G401 (cell line): ENCODE measurements around the gene CDH23. TPM values are rescaled to one million over a fixed set of nuclear protein-coding genes. Genes with fewer than 3 reads are reported as not detected.

Source experiments
- DNase-seq: peaks from one replicate; pipeline ENCODE4 v3.0.0-alpha.2; 2015; ENCODE audit warnings: low spot score
- in situ Hi-C: cut with HindIII; loops from 2 replicates; pipeline ENCODE4 v1.10.0; 2016; ENCODE audit warnings: low sequenced_read_pairs, mixed read lengths
- total RNA-seq: library from RNA; depleted of rRNA; stranded (reverse); fragments of >200 nt; shearing (Covaris generic); gene quantifications from 2 replicates; pipeline ENCODE4 v1.2.3, GENCODE V29; 2014

CDH23 gene
- total RNA-seq, 1 experiment from 2014 or later: 5.9 TPM

- in situ Hi-C loops: no loop called here
- DNase-seq: no peak
These were observed 296.0 kb downstream of the CDH23 start for GRCh38 chr10:71692598-71693306.

- no peak for DNase-seq
- in situ Hi-C loops: no loop called here
These were observed 296.7 kb downstream of the CDH23 start for GRCh38 chr10:71693377-71693776.

GRCh38 chr10:71694039-71694501 lies 297.4 kb downstream of the CDH23 start:
- in situ Hi-C loops: no loop called here
- no peak for DNase-seq

GRCh38 chr10:71694567-71694968 lies 297.8 kb downstream of the CDH23 start:
- in situ Hi-C loops: no loop called here
- no peak for DNase-seq

GRCh38 chr10:71695502-71696476 lies 299.1 kb downstream of the CDH23 start:
- no peak for DNase-seq
- in situ Hi-C loops: no loop called here

- in situ Hi-C loops: no loop called here
- DNase-seq: peak; percentile 48
These were observed 300.1 kb downstream of the CDH23 start for GRCh38 chr10:71696628-71697326.

- in situ Hi-C loops: no loop called here
- no peak for DNase-seq
These were observed 301.4 kb downstream of the CDH23 start for GRCh38 chr10:71697938-71698709.

GRCh38 chr10:71698737-71699136 lies 302.0 kb downstream of the CDH23 start:
- no peak for DNase-seq
- in situ Hi-C loops: no loop called here

- in situ Hi-C loops: no loop called here
- DNase-seq: no peak
These were observed 304.1 kb downstream of the CDH23 start for GRCh38 chr10:71700731-71701368.

GRCh38 chr10:71701496-71702132 lies 304.9 kb downstream of the CDH23 start:
- in situ Hi-C loops: no loop called here
- DNase-seq: no peak

GRCh38 chr10:71703577-71703976 lies 306.9 kb downstream of the CDH23 start:
- in situ Hi-C loops: no loop called here
- DNase-seq: no peak

- DNase-seq: no peak
- in situ Hi-C loops: no loop called here
These were observed 308.1 kb downstream of the CDH23 start for GRCh38 chr10:71704816-71705215.

- no peak for DNase-seq
- in situ Hi-C loops: no loop called here
These were observed 308.9 kb downstream of the CDH23 start for GRCh38 chr10:71705582-71705981.

- in situ Hi-C loops: no loop called here
- no peak for DNase-seq
These were observed 309.7 kb downstream of the CDH23 start for GRCh38 chr10:71706216-71707121.

- DNase-seq: no peak
- in situ Hi-C loops: no loop called here
These were observed 310.6 kb downstream of the CDH23 start for GRCh38 chr10:71707240-71707789.

GRCh38 chr10:71708301-71708703 lies 311.6 kb downstream of the CDH23 start:
- in situ Hi-C loops: no loop called here
- DNase-seq: peak; percentile 59
